Fibroblast of skin of left quadriceps (primary cell): Measurements from ENCODE around the gene CDC5L.

Source experiments
- DNase-seq, 2 experiments: peaks; one replicate each; pipeline ENCODE4 v3.0.0-alpha.2; 2013; ENCODE audit warnings: low read depth in 2 of 2

CDC5L gene

DNA sequence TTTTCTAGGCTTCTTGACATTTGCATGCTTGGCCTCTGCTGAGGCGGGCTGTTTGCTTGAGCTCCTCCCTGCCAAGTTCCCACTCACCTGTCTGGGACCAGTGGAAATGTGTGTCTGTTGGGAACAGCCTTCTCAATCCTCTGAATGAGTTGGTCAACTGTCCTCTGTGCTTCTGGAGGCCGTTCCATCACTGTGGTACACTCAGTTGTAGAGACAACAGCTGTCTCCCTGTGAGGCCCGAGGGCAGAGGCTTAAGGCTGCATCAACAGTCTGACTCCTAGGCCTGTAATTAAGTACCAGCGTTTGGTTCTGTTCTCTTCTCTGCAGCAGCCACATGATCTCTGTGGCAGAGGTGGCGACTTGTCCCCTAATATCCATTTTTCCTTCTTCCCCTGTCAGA lies 110.9 kb downstream of the CDC5L start:
- no peak for DNase-seq

DNA sequence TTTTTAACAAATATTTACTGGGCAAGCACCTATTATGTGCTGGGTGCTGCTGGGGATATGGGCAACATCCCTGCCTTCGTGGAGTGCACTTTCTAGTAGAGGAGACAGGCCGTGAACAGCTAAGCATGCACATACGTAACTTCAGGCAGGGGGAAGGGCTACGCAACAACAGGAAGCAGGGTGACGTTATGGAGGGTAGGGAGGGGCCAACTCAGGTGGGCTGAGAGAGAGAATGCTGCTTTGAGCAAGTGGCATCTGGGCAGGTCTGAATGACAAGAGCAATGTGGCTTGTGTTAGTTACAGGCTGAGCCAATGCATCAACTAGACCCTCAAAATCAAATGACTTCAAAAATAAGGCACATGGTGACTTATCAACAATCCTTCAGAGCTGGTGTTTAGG lies 112.1 kb downstream of the CDC5L start:
- DNase-seq, result no peak
